Type B pancreatic cell (in vitro differentiated cells): ENCODE results near the gene NATD1. TPM values are rescaled to one million over a fixed set of nuclear protein-coding genes. Genes with fewer than 3 reads are reported as not detected.
A peak's percentile ranks its signal among the peaks of the same experiment; 100 is the strongest.

Experiments used
- DNase-seq: peaks from one replicate; pipeline ENCODE4 v3.0.0; 2021; ENCODE audit warnings: mixed read lengths; ENCODE audit not compliant: unreplicated experiment; ENCODE audit errors: extremely low spot score
- H3K27ac Mint-ChIP-seq: 2 replicates; pipeline ENCODE4 v1.8.0; 2021; ENCODE audit warnings: mild to moderate bottlenecking, mixed read lengths
- H3K27me3 Mint-ChIP-seq: 2 replicates; pipeline ENCODE4 v1.8.0; 2021; ENCODE audit warnings: mixed read lengths
- H3K36me3 Mint-ChIP-seq: 2 replicates; pipeline ENCODE4 v1.8.0; 2021; ENCODE audit warnings: mixed read lengths
- H3K4me1 Mint-ChIP-seq: one replicate; pipeline ENCODE4 v1.8.0; 2021; ENCODE audit warnings: mixed read lengths; ENCODE audit not compliant: unreplicated experiment
- H3K4me3 Mint-ChIP-seq: 2 replicates; pipeline ENCODE4 v1.8.0; 2021; ENCODE audit warnings: mild to moderate bottlenecking, mixed read lengths
- H3K9me3 Mint-ChIP-seq: 2 replicates; pipeline ENCODE4 v1.8.0; 2021; ENCODE audit warnings: mixed read lengths
- CTCF ChIP-seq: fragments of 200-600 bp; sonication (generic); conservative IDR thresholded peaks from 2 replicates; pipeline ENCODE4 v1.5.0; 2021; ENCODE audit warnings: antibody characterized with exemption, mild to moderate bottlenecking
- long read RNA-seq: library from polyadenylated mRNA; unstranded; transcript quantifications from one replicate; pipeline ENCODE4 v2.0.0, GENCODE V29; 2020
- total RNA-seq: library from RNA; stranded (reverse); gene quantifications from 2 replicates; pipeline ENCODE4 v1.2.1, GENCODE V29; 2021; ENCODE audit warnings: low replicate concordance

The NATD1 gene, protein sequence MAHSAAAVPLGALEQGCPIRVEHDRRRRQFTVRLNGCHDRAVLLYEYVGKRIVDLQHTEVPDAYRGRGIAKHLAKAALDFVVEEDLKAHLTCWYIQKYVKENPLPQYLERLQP
- total RNA-seq, result 9.8 and 10.7 TPM in 2 replicates
- long read RNA-seq, partial matches to known transcripts, result 0 of 4 reads
- long read RNA-seq, other reads (novel, unspliced or antisense), result 4 of 4 reads

GRCh38 chr17:21252796-21253645 is at the start of gene NATD1:
TSS of gene NATD1 (minus strand) at chr17:21253410. CDS start at chr17:21253264, 146 bp downstream.
- peak; percentile 78 for DNase-seq
- no peaks in the 10 kb centered on the region for H3K27me3 Mint-ChIP-seq
- H3K4me3 Mint-ChIP-seq, result peak within 1 kb of the TSS; percentile 86
- H3K4me1 Mint-ChIP-seq, result peaks cover 9% of the 10 kb centered on the region
- H3K36me3 Mint-ChIP-seq, result no peaks in the 10 kb centered on the region
- no peak for TF ChIP-seq CTCF
- no peaks in the 10 kb centered on the region for H3K9me3 Mint-ChIP-seq
- H3K27ac Mint-ChIP-seq, result peak within 1 kb of the TSS; percentile 75

DNA sequence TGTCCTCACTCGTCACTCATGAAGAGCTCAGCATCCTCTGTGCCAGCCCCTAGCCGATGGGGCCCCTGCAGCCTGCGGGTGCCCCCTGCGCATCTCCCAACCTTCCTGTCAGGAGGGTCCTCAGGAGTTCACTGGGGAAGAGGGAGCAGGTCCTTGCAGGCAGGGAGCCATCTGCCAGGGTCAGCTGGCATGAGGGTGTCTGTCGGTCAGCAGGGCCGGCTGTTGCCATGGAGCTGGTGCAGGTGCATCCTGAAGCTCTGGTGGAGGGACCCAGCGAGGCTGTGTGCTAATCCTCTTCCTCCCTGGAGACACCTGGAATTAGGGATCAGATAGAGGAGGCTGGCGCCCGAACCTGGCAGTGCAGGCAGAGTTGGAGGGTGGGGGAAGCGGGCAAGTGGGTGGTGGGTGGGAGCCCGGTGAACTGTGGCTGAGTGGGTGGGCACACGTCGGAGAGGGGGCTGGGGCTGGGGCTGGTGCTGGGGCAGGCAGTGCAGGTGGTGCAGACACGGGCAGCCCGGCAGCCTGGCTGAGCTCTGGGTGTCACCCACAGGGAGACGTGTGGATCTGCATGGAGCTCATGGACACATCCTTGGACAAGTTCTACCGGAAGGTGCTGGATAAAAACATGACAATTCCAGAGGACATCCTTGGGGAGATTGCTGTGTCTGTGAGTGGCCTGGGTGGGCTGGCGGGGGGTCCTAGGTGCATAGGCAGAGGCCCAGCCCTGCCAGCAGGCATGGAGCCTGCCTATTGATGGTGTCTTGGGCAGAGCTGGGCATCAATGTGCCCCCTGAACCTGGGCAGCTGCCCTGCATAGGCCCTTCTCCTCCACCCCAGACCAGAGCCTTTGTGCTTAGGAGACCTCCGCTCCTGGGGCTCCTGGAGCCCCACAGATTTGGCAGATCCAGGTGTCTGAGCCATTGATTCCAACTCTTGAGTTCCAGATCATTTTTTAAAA is 48.7 kb upstream of the NATD1 start:
- no peak overlapping the region for H3K27ac Mint-ChIP-seq

DNA sequence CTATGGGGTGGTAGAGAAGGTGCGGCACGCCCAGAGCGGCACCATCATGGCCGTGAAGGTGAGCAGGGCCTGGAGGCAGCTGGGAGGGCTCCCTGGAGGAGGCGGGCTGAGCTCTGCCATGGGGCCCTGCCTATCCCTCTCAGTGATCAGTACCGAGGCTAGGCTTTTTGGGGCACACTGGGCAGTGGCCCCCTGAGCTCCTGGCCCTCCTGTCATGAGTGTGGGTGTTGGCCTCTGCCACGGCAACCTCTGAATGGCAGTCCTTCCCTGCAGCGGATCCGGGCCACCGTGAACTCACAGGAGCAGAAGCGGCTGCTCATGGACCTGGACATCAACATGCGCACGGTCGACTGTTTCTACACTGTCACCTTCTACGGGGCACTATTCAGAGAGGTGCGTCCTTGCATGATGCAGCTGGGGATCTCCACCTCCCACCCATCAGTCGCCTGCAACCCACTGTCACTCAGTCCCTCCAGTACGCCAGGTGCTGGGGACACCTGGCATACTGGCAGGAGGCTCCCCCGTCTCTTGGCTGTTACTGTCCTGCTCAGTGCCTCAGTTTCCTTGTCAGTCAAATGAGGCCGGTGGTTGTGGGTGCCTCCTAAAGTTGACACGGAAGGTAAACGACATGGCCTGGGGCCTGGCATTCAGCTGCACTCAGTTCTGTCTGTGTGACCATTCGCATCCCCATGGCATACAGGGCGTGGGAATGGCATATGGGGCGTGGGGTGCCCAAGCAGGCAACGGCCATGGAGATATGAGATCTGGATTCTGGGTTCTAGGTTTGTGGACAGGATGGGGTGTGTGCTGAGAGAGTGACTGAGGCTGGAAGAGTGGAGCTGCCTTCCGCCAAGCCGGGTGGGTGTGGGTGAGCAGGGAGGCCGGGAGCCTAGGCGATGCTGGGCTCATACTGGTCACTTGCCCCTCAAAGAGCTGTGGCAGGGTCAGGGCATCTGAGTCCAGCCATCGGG is 47.7 kb upstream of the NATD1 start:
- H3K27ac Mint-ChIP-seq, result no peak overlapping the region
- H3K4me3 Mint-ChIP-seq, result no peak overlapping the region
- H3K27me3 Mint-ChIP-seq, result no peaks in the 10 kb centered on the region
- no peak for TF ChIP-seq CTCF
- no peak for DNase-seq
- H3K9me3 Mint-ChIP-seq, result no peaks in the 10 kb centered on the region
- no peaks in the 10 kb centered on the region for H3K4me1 Mint-ChIP-seq
- H3K36me3 Mint-ChIP-seq, result peaks cover 9% of the 10 kb centered on the region

More for the DNA sequence above, 48.7 kb upstream of the NATD1 start:
- Mint-ChIP-seq H3K36me3 (peaks cover 9% of the 10 kb centered on the region), H3K4me3 (no peak overlapping the region), H3K9me3 (no peaks in the 10 kb centered on the region), H3K4me1 (no peaks in the 10 kb centered on the region), H3K27me3 (no peaks in the 10 kb centered on the region)
- TF ChIP-seq CTCF, result no peak
- DNase-seq, result no peak

DNA sequence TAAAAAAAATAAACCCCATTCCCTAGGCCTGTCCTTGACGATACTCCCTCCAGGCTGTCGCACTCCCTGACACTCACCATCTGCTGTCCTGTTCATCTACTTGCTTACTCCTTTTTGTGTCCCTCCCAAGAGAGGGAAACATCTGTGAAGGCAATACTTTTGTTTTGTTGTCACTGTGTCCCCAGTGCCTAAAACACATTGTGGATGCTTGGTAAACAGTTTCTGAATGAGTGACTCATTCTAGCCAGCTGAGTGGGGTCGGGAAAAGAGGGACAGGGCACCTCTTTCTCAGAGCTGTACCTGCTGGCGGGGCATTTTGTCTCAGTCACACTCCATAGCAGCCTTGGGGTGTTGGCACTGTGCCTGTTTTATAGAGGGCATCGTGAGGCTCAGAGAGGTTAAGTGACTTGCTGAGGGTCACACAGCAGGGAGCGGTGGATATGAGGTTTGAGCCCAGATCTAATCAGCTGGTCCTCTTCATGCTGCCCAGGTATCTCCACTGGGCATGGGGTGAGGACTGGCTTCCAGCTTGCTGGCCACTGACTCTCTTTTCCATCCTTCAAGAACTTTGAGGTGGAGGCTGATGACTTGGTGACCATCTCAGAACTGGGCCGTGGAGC is 46.9 kb upstream of the NATD1 start:
- Mint-ChIP-seq H3K4me3 (no peak overlapping the region), H3K9me3 (no peaks in the 10 kb centered on the region), H3K27me3 (no peaks in the 10 kb centered on the region), H3K27ac (no peak overlapping the region), H3K36me3 (peaks cover 9% of the 10 kb centered on the region), H3K4me1 (no peaks in the 10 kb centered on the region)
- DNase-seq, result no peak
- TF ChIP-seq CTCF, result no peak
